HCT116 (cell line): ENCODE measurements around the gene LAMTOR3.

Experiments used
- EGR1 ChIP-seq: IDR thresholded peaks from 2 replicates; pipeline ENCODE4 v1.6.1; 2012; ENCODE audit warnings: low read depth
- EZH2 ChIP-seq: fragments of 200-600 bp; sonication (generic); IDR thresholded peaks from 2 replicates; pipeline ENCODE4 v1.6.1; 2017; ENCODE audit warnings: antibody characterized with exemption, mixed run types
- JUND ChIP-seq: IDR thresholded peaks from 2 replicates; pipeline ENCODE4 v1.6.1; 2012
- POLR2A ChIP-seq: IDR thresholded peaks from 2 replicates; pipeline ENCODE4 v1.7.0; 2011; ENCODE audit warnings: borderline replicate concordance; ENCODE audit not compliant: insufficient read depth, insufficient read length; ENCODE audit errors: extremely low read depth
- POLR2AphosphoS5 ChIP-seq: IDR thresholded peaks from 2 replicates; pipeline ENCODE4 v1.6.1; 2011; ENCODE audit warnings: mild to moderate bottlenecking, low read depth, low read length, moderate library complexity
- SIN3A ChIP-seq: IDR thresholded peaks from 2 replicates; pipeline ENCODE4 v1.6.1; 2012; ENCODE audit warnings: low read depth
- YY1 ChIP-seq: IDR thresholded peaks from 2 replicates; pipeline ENCODE4 v1.6.1; 2011; ENCODE audit warnings: low read length, low read depth, moderate library complexity, mild to moderate bottlenecking; ENCODE audit not compliant: insufficient replicate concordance; ENCODE audit errors: extremely low read depth
- ZFX ChIP-seq: fragments of 450-650 bp; IDR thresholded peaks from 2 replicates; pipeline ENCODE4 v1.6.1; 2017
- TF ChIP-seq, protein P1 (sequence below), 3 experiments: fragments of 200-600 bp in 1 of 3; sonication (generic) in 1 of 3; IDR thresholded peaks in 2 of 3; conservative IDR thresholded peaks in 1 of 3; 2 replicates each; pipeline ENCODE4 v1.5.1; 2012 to 2017; ENCODE audit warnings: low read depth in 2 of 3, low read length in 2 of 3, antibody characterized with exemption in 1 of 3, borderline replicate concordance in 1 of 3, control low read depth in 1 of 3, mild to moderate bottlenecking in 1 of 3, mixed read lengths in 1 of 3, mixed run types in 1 of 3, moderate library complexity in 1 of 3; ENCODE audit not compliant: insufficient read depth in 1 of 3
- TF ChIP-seq, protein P2 (sequence below): IDR thresholded peaks from 2 replicates; pipeline ENCODE4 v1.6.1; 2012

DNA sequence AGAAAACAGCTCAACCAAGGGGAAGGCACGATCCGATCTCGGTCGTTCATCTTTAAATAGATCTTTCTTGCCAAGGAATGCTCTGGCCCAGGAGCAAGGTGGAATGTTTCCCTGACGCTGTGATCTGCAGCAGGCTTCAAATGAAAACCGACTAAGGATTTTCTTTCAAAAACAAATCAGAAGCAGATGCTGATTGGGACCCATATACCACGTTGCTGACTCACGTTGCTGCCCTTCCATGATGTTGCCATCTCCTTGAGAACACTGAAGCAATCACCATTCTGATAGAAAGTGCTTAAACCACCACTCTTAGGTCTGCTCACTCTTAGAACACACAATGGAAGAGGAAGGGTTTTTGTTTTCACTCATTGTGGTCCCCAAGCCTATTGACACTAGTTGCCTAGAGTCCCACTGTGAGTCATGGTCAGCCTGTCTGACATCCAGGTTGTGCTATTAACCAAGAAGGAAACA, 26.1 kb downstream of the LAMTOR3 start:
- TF ChIP-seq POLR2A (no peak), EGR1 (no peak), YY1 (no peak), EZH2 (no peak), POLR2AphosphoS5 (no peak), ZFX (no peak), JUND (no peak), SIN3A (no peak)
- TF ChIP-seq, protein P1, sequence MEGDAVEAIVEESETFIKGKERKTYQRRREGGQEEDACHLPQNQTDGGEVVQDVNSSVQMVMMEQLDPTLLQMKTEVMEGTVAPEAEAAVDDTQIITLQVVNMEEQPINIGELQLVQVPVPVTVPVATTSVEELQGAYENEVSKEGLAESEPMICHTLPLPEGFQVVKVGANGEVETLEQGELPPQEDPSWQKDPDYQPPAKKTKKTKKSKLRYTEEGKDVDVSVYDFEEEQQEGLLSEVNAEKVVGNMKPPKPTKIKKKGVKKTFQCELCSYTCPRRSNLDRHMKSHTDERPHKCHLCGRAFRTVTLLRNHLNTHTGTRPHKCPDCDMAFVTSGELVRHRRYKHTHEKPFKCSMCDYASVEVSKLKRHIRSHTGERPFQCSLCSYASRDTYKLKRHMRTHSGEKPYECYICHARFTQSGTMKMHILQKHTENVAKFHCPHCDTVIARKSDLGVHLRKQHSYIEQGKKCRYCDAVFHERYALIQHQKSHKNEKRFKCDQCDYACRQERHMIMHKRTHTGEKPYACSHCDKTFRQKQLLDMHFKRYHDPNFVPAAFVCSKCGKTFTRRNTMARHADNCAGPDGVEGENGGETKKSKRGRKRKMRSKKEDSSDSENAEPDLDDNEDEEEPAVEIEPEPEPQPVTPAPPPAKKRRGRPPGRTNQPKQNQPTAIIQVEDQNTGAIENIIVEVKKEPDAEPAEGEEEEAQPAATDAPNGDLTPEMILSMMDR (IDR thresholded peaks at IDR 0.05 in 2 of 3, conservative IDR thresholded peaks at IDR 0.05 in 1 of 3; ENCODE audit: borderline replicate concordance in 1 of 3, insufficient read depth in 1 of 3, low read depth in 2 of 3, low read length in 2 of 3) = no peak
- TF ChIP-seq, protein P2, sequence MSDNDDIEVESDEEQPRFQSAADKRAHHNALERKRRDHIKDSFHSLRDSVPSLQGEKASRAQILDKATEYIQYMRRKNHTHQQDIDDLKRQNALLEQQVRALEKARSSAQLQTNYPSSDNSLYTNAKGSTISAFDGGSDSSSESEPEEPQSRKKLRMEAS = no peak
